HG03103 (cell line): ENCODE results near the gene ZNF558.
"Not testable (repeated sequence)": the region's sequence is repeated elsewhere in the genome, so short reads cannot be mapped to it uniquely, and the experiment has no call there.

Experiments
- ATAC-seq: cut with Tn5 transposase; IDR thresholded peaks from one replicate; pipeline ENCODE4 v1.9.1; 2021; ENCODE audit warnings: low read depth; ENCODE audit not compliant: unreplicated experiment

The ZNF558 gene

DNA sequence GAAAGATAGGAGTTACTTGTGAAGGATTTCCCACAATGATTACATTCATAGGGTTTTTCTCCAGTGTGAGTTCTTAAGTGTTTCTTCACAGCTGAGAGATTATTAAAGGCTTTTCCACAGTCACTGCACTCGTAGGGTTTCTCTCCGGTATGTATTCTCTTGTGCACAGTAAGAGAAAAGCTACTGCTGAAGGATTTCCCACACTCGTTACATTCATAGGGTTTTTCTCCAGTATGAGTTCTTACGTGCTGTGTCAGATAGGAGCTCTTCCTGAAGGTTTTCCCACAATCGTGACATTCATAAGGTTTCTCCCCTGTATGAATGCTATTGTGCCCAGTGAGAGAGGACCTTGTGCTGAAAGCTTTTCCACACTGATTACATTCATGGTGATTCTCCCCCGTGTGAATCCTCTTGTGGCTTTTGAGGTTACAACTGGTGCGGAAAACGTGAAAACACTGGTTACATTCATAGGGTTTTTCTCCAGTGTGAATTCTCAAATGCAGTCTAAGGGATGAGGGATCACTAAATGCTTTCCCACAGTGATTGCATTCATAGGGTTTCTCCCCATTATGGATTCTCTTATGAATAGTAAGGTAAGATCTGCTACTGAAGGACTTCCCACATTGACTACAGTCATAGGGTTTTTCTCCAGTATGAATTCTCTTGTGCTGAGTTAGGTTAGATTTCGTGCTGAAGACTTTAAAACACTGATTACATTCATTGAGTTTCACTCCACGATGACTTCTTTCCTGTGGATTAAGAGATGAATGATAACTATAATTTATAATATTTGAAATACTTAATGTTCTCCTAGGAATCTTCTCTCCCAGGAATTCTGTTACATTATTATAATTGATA is 20.6 kb downstream of the ZNF558 start:
- no peak for ATAC-seq

DNA sequence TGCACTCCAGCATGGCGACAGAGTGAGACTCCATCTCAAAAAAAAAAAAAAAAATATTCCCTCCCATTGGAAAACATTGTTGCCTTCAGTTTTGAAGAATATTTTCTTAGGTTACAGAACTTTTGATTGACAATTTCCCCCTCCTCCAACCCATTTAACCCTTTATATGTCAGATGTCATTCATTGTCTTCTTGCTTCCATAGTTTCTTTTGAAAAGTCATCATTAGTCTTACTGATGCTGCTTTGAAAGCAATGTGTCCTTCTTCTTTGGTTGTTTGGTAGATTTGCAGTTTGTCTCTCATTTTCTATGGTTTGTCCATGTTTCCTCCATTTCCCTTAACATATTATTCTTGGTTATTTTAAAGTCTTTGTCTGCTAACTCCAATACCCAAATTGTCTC is 25.4 kb downstream of the ZNF558 start:
- ATAC-seq: no peak

DNA sequence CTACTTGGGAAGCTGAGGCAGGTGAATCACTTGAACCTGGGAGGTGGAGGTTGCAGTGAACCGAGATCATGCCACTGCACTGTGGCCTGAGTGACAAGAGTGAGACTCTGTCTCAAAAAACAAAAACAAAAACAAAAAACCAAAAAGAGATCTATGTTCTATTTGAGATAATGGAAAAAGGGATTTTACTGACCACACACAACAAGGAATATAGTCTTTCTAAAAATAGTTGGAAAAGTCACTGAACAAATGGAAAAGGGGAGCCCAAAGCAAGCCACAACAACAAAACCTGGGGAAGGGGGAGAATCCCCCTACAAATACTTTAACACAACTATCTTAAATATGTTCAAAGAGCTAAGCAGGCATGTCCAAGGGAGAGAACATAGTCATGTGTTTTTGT is 37.3 kb downstream of the ZNF558 start:
- no peak for ATAC-seq

DNA sequence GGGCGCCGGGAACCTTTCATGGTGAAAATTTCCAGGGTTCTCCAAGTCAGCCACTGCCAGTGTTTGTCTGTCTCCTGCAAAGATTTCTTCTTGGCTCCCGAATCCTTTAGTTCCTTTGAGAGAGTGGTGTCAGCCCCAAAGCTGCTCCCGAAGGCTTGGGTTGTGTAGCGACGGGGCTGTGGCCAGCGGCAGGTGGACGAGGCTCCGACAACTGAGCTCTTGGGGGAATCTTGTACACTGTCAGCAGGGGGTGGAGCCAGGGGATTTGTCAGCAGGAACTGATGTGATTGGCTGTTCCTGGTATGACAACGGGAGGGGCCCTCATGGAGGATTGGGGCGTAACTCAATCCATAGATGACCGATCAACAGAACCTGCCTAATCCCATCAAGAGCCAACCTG is 58.5 kb downstream of the ZNF558 start:
- ATAC-seq: not testable (repeated sequence)

DNA sequence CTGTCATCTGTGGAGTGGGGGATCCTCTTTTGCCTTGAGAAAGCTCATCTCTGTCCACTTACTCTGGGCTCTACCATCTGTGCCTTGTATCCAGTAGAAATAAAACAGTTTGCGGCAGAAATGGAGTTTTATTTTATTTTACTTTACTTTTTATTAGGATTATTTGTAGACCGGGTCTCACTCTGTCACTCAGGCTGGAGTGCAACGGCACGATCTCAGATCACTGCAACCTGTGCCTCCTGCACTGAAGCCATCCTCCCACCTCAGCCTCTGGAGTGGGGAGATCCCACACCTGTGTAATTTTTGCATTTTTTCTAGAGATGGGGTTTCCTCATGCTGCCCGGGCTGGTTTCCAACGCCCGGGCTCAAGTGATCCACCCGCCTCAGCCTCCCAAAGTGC is 62.8 kb downstream of the ZNF558 start:
- ATAC-seq: not testable (repeated sequence)

DNA sequence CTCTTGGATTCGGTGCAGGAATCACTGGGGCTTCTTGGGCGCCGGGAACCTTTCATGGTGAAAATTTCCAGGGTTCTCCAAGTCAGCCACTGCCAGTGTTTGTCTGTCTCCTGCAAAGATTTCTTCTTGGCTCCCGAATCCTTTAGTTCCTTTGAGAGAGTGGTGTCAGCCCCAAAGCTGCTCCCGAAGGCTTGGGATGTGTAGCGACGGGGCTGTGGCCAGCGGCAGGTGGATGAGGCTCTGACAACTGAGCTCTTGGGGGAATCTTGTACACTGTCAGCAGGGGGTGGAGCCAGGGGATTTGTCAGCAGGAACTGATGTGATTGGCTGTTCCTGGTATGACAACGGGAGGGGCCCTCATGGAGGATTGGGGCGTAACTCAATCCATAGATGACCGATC is 64.8 kb downstream of the ZNF558 start:
- ATAC-seq: not testable (repeated sequence)
